RPMI8226 (cell line): ENCODE measurements around the gene RHPN2.
"Not testable (repeated sequence)": the region's sequence is repeated elsewhere in the genome, so short reads cannot be mapped to it uniquely, and the experiment has no call there.

Source experiments
- DNase-seq: peaks from one replicate; pipeline ENCODE4 v3.0.0-alpha.2; 2015

The RHPN2 gene

GRCh38 chr19:32971715-32972540, 92.8 kb downstream of the RHPN2 start, which contains the start of the genes CEP89 and FAAP24:
Gene CEP89, minus strand, starts transcription at chr19:32971958. Its CDS starts 84 bp downstream, at chr19:32971874.
Gene FAAP24, plus strand, starts transcription at chr19:32972242. Its CDS starts 955 bp downstream, at chr19:32973197.
- peak; percentile 97 for DNase-seq

- DNase-seq, result no peak
These were observed 93.6 kb downstream of the RHPN2 start for GRCh38 chr19:32971012-32971595.

GRCh38 chr19:32969549-32969948, 95.1 kb downstream of the RHPN2 start:
- DNase-seq, result no peak

- DNase-seq, result no peak
These were observed 97.9 kb downstream of the RHPN2 start for GRCh38 chr19:32966750-32967149.

- no peak for DNase-seq
These were observed 119.4 kb downstream of the RHPN2 start for GRCh38 chr19:32945260-32945659.

GRCh38 chr19:32941273-32941672, 123.4 kb downstream of the RHPN2 start:
- DNase-seq, result not testable (repeated sequence)

- DNase-seq, result no peak
These were observed 128.6 kb downstream of the RHPN2 start for GRCh38 chr19:32936065-32936464.

- DNase-seq, result no peak
These were observed 129.1 kb downstream of the RHPN2 start for GRCh38 chr19:32935629-32936028.

GRCh38 chr19:32933571-32933970, 131.1 kb downstream of the RHPN2 start:
- DNase-seq, result no peak

- DNase-seq, result no peak
These were observed 134.1 kb downstream of the RHPN2 start for GRCh38 chr19:32930567-32930966.

GRCh38 chr19:32928806-32929205, 135.9 kb downstream of the RHPN2 start:
- DNase-seq, result no peak
